T47D (cell line): ENCODE data around the gene ITPR1.

ENCODE experiments used
- DNase-seq, 2 experiments: peaks; one replicate each; pipeline versions ENCODE4 v3.0.0 to v3.0.0-alpha.2; 2011 to 2012; ENCODE audit warnings: low read depth in 1 of 2, low spot score in 1 of 2
- JUND ChIP-seq: IDR thresholded peaks from 2 replicates; pipeline ENCODE4 v1.6.1; 2012; ENCODE audit warnings: low read depth
- in situ Hi-C: cut with HindIII; loops from 2 replicates; pipeline ENCODE4 v1.10.0; 2016; ENCODE audit warnings: low sequenced_read_pairs, low pct_unique_long_range_greater_than_20kb

ITPR1 gene

GRCh38 chr3:4853749-4854140, 360.6 kb downstream of the ITPR1 start:
- TF ChIP-seq JUND, result no peak
- DNase-seq, result peak in 1 of 2 experiments; percentile 49
- in situ Hi-C loops, result no loop called here

DNA sequence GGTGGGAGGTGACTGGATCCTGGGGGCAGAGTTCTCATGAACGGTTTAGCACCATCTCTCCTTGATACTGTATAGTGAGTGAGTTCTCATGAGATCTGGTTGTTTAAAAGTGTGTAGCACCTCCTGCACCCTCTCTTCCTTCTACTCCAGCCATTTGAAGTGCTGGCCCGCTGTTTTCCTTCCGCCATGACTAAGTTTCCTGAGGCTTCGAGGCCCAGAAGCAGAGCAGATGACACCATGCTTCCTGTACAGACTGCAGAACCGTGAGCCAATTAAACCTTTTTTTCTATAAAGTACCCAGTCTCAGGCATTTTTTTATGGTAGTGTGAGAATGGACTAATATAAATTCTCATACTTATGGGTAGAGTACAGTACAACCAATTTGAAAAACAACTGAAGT, 362.5 kb downstream of the ITPR1 start:
- in situ Hi-C loops, result no loop called here
- no peak for DNase-seq
- no peak for TF ChIP-seq JUND

- DNase-seq, result no peak
- no peak for TF ChIP-seq JUND
- in situ Hi-C loops, result no loop called here
Measured at GRCh38 chr3:4856136-4856535, 363.0 kb downstream of the ITPR1 start.

DNA sequence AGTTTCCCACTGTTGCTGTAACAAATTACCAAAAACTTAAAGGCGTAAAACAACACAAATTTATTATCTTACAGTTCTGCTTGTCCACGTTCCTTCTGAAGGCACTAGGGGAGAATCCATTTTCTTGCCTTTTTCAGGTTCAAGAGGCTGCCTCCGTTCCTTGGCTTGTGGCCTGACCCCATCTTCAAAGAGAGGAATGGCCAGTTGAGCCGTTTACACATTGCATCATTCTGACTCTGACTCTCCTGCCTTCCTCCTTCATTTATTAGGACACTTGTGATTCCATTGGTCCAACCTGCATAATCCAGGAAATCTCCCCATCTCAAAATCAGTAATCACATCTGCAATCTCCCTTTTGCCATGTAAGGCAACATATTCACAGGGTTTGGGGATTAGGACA, 363.4 kb downstream of the ITPR1 start:
- DNase-seq, result peak in 1 of 2 experiments; percentile 60
- in situ Hi-C loops, result no loop called here
- TF ChIP-seq JUND, result no peak

DNA sequence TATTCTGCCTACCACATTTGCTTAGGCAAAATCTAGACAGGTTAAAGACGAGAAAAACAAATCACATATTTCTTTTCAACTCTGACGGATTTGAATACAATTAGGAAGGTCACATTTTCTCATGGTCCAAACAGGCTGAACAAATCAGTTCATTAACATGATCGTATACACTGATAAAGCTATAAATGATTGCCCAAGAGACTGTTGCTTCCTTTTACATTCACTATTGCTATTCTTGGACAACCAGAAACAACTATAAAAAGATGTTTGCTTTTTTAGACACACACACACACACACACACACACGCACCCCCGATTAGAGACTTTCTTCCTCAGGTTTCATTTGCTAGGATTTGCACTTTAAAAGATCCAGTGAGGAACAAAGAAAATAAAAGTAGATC, 363.8 kb downstream of the ITPR1 start:
- no peak for DNase-seq
- in situ Hi-C loops, result no loop called here

GRCh38 chr3:4859788-4860187, 366.6 kb downstream of the ITPR1 start:
- no peak for DNase-seq
- in situ Hi-C loops, result no loop called here
- TF ChIP-seq JUND, result no peak

More for the DNA sequence above, 363.8 kb downstream of the ITPR1 start:
- TF ChIP-seq JUND, result no peak

DNA sequence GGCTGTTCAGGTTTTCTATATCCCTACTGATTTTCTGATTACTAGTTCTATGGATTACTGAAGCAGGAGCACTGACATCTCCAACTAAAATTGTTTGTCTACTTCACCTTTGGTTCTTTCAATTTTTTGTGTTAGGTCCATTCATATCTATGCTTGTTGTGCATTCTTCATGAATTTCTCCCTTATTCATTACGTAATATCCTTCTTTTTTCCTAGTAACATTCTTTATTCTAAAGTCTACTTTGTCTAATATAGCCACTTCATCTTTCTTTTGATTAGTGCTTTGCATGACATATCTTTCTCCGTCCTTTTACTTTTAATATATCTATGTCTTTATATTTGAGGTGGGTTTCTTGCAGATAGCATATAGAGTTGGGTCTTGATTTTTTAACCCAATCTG, 369.8 kb downstream of the ITPR1 start:
- in situ Hi-C loops, result no loop called here
- no peak for TF ChIP-seq JUND

GRCh38 chr3:4864503-4864902, 371.4 kb downstream of the ITPR1 start:
- in situ Hi-C loops, result no loop called here
- DNase-seq, result no peak
- TF ChIP-seq JUND, result no peak

More for the DNA sequence above, 369.8 kb downstream of the ITPR1 start:
- no peak for DNase-seq

DNA sequence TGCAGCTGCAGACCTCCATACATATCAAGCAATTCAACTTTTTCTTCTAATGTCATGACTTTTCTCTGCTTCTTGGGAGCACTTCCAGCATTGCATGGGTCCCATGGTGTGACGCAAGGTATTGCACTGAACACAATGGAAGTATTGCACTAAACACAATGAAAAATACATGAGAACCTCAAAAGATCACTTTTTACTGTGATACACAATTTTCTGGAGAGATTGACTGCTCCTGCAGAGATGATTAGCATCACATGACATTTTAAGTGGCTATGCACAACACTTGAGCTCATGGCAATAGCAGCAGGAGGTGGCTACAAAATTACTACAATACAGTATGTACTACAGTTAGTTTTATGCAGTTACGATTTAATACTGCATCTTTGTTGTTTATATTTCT, 372.6 kb downstream of the ITPR1 start:
- no peak for TF ChIP-seq JUND
- no peak for DNase-seq

DNA sequence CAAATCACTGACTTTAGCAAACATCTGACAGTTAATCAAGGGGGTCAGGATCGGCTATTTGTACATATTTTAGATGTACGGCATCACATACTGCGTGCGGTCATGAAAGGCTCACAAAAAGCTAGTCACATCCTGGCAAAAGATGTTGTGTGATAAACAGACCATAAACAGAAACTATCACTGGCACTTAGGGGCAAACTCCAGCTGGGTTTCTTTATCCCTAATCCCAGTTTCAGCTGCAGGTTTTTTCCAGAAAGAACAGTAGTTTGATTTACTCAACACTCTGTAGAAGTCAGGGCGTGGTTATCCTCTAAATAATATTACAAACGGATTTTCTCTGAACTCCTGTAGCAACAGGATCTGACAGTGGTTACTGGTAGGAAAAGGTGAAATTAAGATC, 373.7 kb downstream of the ITPR1 start:
- in situ Hi-C loops, result no loop called here
- no peak for TF ChIP-seq JUND
- DNase-seq, result no peak

More for the DNA sequence above, 372.6 kb downstream of the ITPR1 start:
- in situ Hi-C loops, result no loop called here

DNA sequence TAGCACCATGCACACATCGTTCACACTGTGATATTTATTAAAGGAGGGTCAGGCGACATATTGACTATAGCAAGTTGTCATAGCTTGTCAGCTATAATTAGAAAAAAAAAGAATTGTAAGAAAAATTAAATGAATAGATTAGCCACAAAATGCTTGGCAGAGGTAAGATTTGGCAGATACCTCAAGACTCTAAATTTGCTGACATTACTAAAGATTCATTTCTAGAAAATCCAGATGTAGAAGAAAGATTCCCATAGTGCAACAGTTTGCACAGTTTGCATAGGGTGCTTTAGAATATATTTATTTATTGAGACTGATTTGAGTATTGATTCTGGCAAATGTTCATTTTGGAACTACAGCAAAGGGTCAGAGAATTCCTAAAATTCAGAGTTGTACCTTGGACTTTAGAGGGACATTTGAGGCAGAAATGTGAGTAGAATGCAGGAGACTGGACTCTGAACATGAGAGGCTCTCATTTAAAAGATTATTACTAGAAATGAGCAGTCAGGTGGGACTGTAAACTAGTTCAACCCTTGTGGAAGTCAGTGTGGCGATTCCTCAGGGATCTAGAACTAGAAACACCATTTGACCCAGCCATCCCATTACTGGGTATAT, 384.1 kb downstream of the ITPR1 start:
- no peak for DNase-seq
- no peak for TF ChIP-seq JUND
- in situ Hi-C loops, result no loop called here

DNA sequence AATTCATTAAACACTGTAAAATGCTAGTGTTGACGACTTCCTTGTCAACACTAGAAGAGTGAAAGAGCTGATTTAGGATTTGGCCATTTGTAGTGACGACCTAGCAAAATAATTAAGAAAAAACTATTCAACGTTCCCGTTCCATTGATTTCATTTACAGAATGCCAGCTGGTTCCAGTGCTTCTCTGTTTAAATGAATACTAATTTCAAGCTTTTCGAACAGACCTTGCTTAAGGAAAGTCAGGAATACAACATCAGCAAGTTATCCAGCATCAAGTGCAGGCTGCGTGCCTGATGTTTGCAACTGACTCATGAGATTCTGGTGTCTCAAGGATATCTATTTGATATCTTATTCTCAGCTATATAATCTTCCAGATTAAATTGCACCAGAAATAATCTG, 387.7 kb downstream of the ITPR1 start:
- TF ChIP-seq JUND, result no peak
- in situ Hi-C loops, result no loop called here
- DNase-seq, result peak in 1 of 2 experiments; percentile 63

DNA sequence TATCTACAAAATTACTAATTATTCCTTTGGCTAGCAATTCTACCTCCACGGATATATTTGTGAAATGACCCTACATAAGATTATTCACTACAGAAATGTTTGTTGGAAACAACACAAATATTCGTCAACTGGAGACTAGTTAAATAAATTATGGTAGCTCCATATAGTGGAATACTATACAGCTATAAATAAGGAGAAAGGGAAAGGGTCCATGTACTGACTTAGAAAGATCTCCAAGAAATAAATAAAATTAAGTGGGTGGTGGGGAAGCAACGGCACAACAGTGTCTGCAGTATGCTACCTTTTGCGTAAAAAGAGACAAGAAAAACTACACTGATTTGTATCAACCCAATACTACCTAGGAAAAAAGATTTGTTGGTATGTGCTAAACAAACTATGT, 389.4 kb downstream of the ITPR1 start:
- in situ Hi-C loops, result no loop called here
- TF ChIP-seq JUND, result no peak

GRCh38 chr3:4883011-4883410, 389.9 kb downstream of the ITPR1 start:
- no peak for DNase-seq
- no peak for TF ChIP-seq JUND
- in situ Hi-C loops, result no loop called here

More for the DNA sequence above, 389.4 kb downstream of the ITPR1 start:
- DNase-seq, result no peak
